ENCODE results near the gene KCNMA1.
"Not testable (repeated sequence)": the region's sequence is repeated elsewhere in the genome, so short reads cannot be mapped to it uniquely, and the experiment has no call there.

The KCNMA1 gene

GRCh38 chr10:77531441-77532001, 106.1 kb downstream of the KCNMA1 start:
- peak; percentile 36 for DNase-seq (ENCODE audit: low spot score)

- DNase-seq (ENCODE audit: low spot score) = no peak
These were observed 107.6 kb downstream of the KCNMA1 start for GRCh38 chr10:77530011-77530410.

GRCh38 chr10:77529050-77529576, 108.5 kb downstream of the KCNMA1 start:
- DNase-seq (ENCODE audit: low spot score) = no peak

GRCh38 chr10:77527839-77528238, 109.8 kb downstream of the KCNMA1 start:
- no peak for DNase-seq (ENCODE audit: low spot score)

- DNase-seq (ENCODE audit: low spot score) = no peak
These were observed 110.6 kb downstream of the KCNMA1 start for GRCh38 chr10:77526868-77527617.

- DNase-seq (ENCODE audit: low spot score) = no peak
These were observed 113.3 kb downstream of the KCNMA1 start for GRCh38 chr10:77524281-77524711.

- no peak for DNase-seq (ENCODE audit: low spot score)
These were observed 115.3 kb downstream of the KCNMA1 start for GRCh38 chr10:77522268-77522809.

GRCh38 chr10:77520995-77521394, 116.6 kb downstream of the KCNMA1 start:
- no peak for DNase-seq (ENCODE audit: low spot score)

- DNase-seq (ENCODE audit: low spot score) = no peak
These were observed 117.3 kb downstream of the KCNMA1 start for GRCh38 chr10:77520290-77520689.

GRCh38 chr10:77519791-77520190, 117.8 kb downstream of the KCNMA1 start:
- not testable (repeated sequence) for DNase-seq (ENCODE audit: low spot score)

GRCh38 chr10:77518910-77519274, 118.7 kb downstream of the KCNMA1 start:
- DNase-seq (ENCODE audit: low spot score) = no peak

- DNase-seq (ENCODE audit: low spot score) = no peak
These were observed 119.2 kb downstream of the KCNMA1 start for GRCh38 chr10:77518241-77518909.

GRCh38 chr10:77516575-77516974, 121.0 kb downstream of the KCNMA1 start:
- no peak for DNase-seq (ENCODE audit: low spot score)

GRCh38 chr10:77514870-77515269, 122.7 kb downstream of the KCNMA1 start:
- no peak for DNase-seq (ENCODE audit: low spot score)

GRCh38 chr10:77513781-77514331, 123.8 kb downstream of the KCNMA1 start:
- no peak for DNase-seq (ENCODE audit: low spot score)

- DNase-seq (ENCODE audit: low spot score) = no peak
These were observed 124.4 kb downstream of the KCNMA1 start for GRCh38 chr10:77513220-77513619.

- DNase-seq (ENCODE audit: low spot score) = no peak
These were observed 125.4 kb downstream of the KCNMA1 start for GRCh38 chr10:77512219-77512578.

GRCh38 chr10:77511498-77512218, 126.0 kb downstream of the KCNMA1 start:
- no peak for DNase-seq (ENCODE audit: low spot score)

GRCh38 chr10:77510695-77511094, 126.9 kb downstream of the KCNMA1 start:
- no peak for DNase-seq (ENCODE audit: low spot score)

- DNase-seq (ENCODE audit: low spot score) = no peak
These were observed 127.3 kb downstream of the KCNMA1 start for GRCh38 chr10:77510294-77510693.

- no peak for DNase-seq (ENCODE audit: low spot score)
These were observed 128.2 kb downstream of the KCNMA1 start for GRCh38 chr10:77509391-77509790.

Measured in germinal center (tissue), 1 donor.